ENCODE results near the gene PABPN1L.

PABPN1L gene

DNA sequence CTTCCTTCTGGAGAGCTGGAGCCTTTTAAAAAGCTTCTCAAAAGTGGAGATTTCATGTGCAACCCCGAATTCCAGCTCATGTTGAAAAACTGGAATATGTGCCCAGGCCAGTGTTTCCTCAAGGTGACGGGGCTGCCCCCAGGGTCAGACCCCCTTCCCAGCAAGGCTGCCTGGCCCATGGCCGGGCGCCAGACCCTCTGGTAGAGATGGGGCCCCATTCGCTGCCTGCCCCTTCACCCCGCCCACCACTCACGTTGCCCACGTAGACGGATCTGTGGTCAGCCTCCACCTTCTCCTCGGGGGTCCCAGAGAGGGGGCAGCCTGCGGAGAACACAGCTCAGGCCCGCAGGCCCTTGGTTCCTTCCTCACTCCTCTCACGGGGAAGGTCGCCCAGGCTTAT lies 1.1 kb downstream of the PABPN1L start:
- Histone ChIP-seq H3K27me3 (ENCODE audit: control insufficient read depth in 1 of 2, insufficient read depth in 2 of 2, low read length in 2 of 2) (peaks cover 0 to 5% of the 10 kb centered on the region in 2 donors), H3K4me3 (ENCODE audit: low read length in 2 of 2) (no peak overlapping the region), H3K27ac (ENCODE audit: low read length) (no peak overlapping the region), H3K9me3 (ENCODE audit: control insufficient read depth in 2 of 2, low read length in 2 of 2) (no peaks in the 10 kb centered on the region), H3K9ac (ENCODE audit: low read length in 2 of 2) (no peak overlapping the region), H3K36me3 (ENCODE audit: control insufficient read depth in 2 of 2, insufficient read depth in 2 of 2, low read length in 2 of 2) (peaks cover 13 to 14% of the 10 kb centered on the region in 2 donors), H3K4me1 (ENCODE audit: control insufficient read depth, insufficient read depth, low read length) (no peaks in the 10 kb centered on the region)

GRCh38 chr16:88864521-88864920 lies 1.9 kb downstream of the PABPN1L start:
- H3K4me3 ChIP-seq (ENCODE audit: low read length in 2 of 2) = no peak overlapping the region
- H3K9me3 ChIP-seq (ENCODE audit: control insufficient read depth in 2 of 2, low read length in 2 of 2) = no peaks in the 10 kb centered on the region
- no peak overlapping the region for H3K27ac ChIP-seq (ENCODE audit: low read length)
- H3K36me3 ChIP-seq (ENCODE audit: control insufficient read depth in 2 of 2, insufficient read depth in 2 of 2, low read length in 2 of 2) = peaks cover 21 to 22% of the 10 kb centered on the region in 2 donors
- peaks cover 0 to 3% of the 10 kb centered on the region in 2 donors for H3K27me3 ChIP-seq (ENCODE audit: control insufficient read depth in 1 of 2, insufficient read depth in 2 of 2, low read length in 2 of 2)
- no peak overlapping the region for H3K9ac ChIP-seq (ENCODE audit: low read length in 2 of 2)
- peaks cover under 1% of the 10 kb centered on the region for H3K4me1 ChIP-seq (ENCODE audit: control insufficient read depth, insufficient read depth, low read length)

- Histone ChIP-seq H3K4me1 (ENCODE audit: control insufficient read depth, insufficient read depth, low read length) (peaks cover 5% of the 10 kb centered on the region), H3K9me3 (ENCODE audit: control insufficient read depth in 2 of 2, low read length in 2 of 2) (no peaks in the 10 kb centered on the region), H3K9ac (ENCODE audit: low read length in 2 of 2) (no peak overlapping the region), H3K4me3 (ENCODE audit: low read length in 2 of 2) (no peak overlapping the region), H3K36me3 (ENCODE audit: control insufficient read depth in 2 of 2, insufficient read depth in 2 of 2, low read length in 2 of 2) (peaks cover 25 to 26% of the 10 kb centered on the region in 2 donors), H3K27ac (ENCODE audit: low read length) (no peak overlapping the region), H3K27me3 (ENCODE audit: control insufficient read depth in 1 of 2, insufficient read depth in 2 of 2, low read length in 2 of 2) (peaks cover 0 to 3% of the 10 kb centered on the region in 2 donors)
Observed at GRCh38 chr16:88864099-88864498, 2.4 kb downstream of the PABPN1L start.

DNA sequence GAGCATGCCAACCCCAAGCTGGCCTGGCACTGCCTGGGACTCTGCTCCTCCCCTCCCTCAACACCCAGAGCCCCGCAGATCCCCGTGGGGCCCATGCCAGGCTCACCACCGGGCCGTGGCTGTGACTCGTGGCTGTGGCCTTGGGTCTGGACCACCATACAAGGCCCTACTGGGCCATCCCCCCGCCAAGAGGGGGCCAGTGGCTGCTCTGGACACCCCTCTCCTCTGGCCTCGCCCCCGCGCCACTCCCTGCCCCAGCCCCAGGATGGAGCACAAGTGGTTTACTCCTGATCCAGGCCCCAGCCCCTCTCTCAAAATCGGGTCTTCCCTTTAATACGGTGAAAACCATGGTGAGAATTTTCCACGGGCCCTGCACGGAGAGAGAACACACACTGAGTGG lies 3.0 kb downstream of the PABPN1L start:
- H3K27ac ChIP-seq (ENCODE audit: low read length) = no peak overlapping the region
- H3K9ac ChIP-seq (ENCODE audit: low read length in 2 of 2) = no peak overlapping the region
- H3K9me3 ChIP-seq (ENCODE audit: control insufficient read depth in 2 of 2, low read length in 2 of 2) = no peaks in the 10 kb centered on the region
- H3K4me1 ChIP-seq (ENCODE audit: control insufficient read depth, insufficient read depth, low read length) = peaks cover 10% of the 10 kb centered on the region
- peaks cover 0 to 3% of the 10 kb centered on the region in 2 donors for H3K27me3 ChIP-seq (ENCODE audit: control insufficient read depth in 1 of 2, insufficient read depth in 2 of 2, low read length in 2 of 2)
- peaks cover 27 to 30% of the 10 kb centered on the region in 2 donors for H3K36me3 ChIP-seq (ENCODE audit: control insufficient read depth in 2 of 2, insufficient read depth in 2 of 2, low read length in 2 of 2)
- no peak overlapping the region for H3K4me3 ChIP-seq (ENCODE audit: low read length in 2 of 2)

DNA sequence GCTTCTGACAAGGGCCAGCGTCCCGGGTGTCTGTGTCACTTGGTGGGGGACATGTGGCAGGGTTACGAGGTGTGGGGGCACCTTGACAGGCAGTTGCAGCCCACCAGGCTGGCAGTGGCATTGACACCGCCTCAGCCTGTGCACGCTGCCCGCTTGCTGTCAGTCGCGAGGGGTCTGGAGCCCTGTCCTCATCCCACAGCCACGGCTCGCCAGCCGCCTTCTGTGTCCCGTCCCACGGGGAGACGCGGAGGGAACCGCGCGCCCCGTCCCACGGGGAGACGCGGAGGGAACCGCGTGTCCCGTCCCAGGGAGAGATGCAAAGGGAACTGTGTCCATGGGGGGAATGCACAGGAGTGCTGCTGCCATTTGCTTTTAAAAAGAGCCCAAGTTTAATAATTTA lies 3.5 kb downstream of the PABPN1L start:
- H3K27me3 ChIP-seq (ENCODE audit: control insufficient read depth in 1 of 2, insufficient read depth in 2 of 2, low read length in 2 of 2) = peaks cover 0 to 3% of the 10 kb centered on the region in 2 donors
- H3K4me3 ChIP-seq (ENCODE audit: low read length in 2 of 2) = no peak overlapping the region
- no peak overlapping the region for H3K9ac ChIP-seq (ENCODE audit: low read length in 2 of 2)
- H3K9me3 ChIP-seq (ENCODE audit: control insufficient read depth in 2 of 2, low read length in 2 of 2) = no peaks in the 10 kb centered on the region
- H3K4me1 ChIP-seq (ENCODE audit: control insufficient read depth, insufficient read depth, low read length) = peaks cover 14% of the 10 kb centered on the region
- H3K27ac ChIP-seq (ENCODE audit: low read length) = no peak overlapping the region
- peaks cover 27 to 30% of the 10 kb centered on the region in 2 donors for H3K36me3 ChIP-seq (ENCODE audit: control insufficient read depth in 2 of 2, insufficient read depth in 2 of 2, low read length in 2 of 2)

DNA sequence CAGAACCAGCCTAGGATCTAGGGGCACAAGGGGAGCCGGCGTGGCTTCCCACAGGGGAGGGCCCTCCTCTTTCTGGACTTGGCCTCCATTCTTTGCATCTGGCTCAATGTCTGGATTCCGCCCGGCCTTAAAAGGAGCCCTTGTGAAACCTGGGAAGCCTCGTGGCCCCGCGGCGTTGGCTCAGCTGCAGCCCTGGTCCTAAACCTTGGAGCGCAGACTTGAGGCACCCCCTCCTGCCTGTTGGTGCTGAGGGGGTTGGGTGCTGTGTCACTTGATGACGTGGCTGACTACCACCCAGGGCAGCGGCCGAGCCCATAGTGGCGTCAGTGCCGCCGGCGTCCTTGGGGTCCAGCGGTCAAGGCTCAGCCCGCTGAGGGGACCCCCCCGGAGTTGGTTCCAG lies 5.1 kb downstream of the PABPN1L start:
- Histone ChIP-seq H3K9me3 (ENCODE audit: control insufficient read depth in 2 of 2, low read length in 2 of 2) (no peaks in the 10 kb centered on the region), H3K4me1 (ENCODE audit: control insufficient read depth, insufficient read depth, low read length) (peaks cover 22% of the 10 kb centered on the region), H3K27ac (ENCODE audit: low read length) (no peak overlapping the region), H3K4me3 (ENCODE audit: low read length in 2 of 2) (no peak overlapping the region), H3K27me3 (ENCODE audit: control insufficient read depth in 1 of 2, insufficient read depth in 2 of 2, low read length in 2 of 2) (peaks cover 0 to 3% of the 10 kb centered on the region in 2 donors), H3K36me3 (ENCODE audit: control insufficient read depth in 2 of 2, insufficient read depth in 2 of 2, low read length in 2 of 2) (peaks cover 27 to 30% of the 10 kb centered on the region in 2 donors), H3K9ac (ENCODE audit: low read length in 2 of 2) (no peak overlapping the region)

DNA sequence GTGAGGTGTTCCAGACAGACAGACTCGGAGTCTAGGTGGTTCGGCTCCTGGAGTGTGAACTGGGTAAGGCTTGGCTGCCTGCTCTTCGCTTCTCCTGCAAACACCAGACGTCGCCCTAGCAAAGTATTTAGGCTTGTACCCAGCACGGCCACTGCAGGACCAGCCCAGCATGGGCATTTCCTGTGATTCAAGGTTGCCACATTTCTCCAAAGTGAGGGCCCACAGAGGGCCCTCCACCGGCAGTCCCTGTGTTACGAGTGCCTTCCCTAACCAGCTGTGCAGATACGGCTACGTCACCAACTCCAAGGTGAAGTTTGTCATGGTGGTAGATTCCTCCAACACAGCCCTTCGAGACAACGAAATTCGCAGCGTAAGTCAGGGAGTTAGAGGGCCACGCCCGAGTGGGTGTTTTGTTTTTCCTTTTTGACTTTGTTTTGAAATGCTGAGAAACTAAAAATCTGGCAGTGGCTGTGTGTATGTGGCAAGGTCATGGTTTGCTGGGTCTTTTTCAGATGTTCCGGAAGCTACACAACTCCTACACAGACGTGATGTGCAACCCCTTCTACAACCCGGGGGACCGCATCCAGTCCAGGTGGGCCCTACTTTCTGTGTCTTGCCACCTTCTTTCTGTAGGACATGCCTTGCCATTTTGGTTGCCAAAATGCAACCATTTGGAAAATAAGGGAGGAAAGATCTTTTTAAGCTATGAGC lies 6.9 kb downstream of the PABPN1L start:
- Histone ChIP-seq H3K9me3 (ENCODE audit: control insufficient read depth in 2 of 2, low read length in 2 of 2) (no peaks in the 10 kb centered on the region), H3K36me3 (ENCODE audit: control insufficient read depth in 2 of 2, insufficient read depth in 2 of 2, low read length in 2 of 2) (peaks cover 27 to 30% of the 10 kb centered on the region in 2 donors), H3K4me1 (ENCODE audit: control insufficient read depth, insufficient read depth, low read length) (peaks cover 30% of the 10 kb centered on the region), H3K27me3 (ENCODE audit: control insufficient read depth in 1 of 2, insufficient read depth in 2 of 2, low read length in 2 of 2) (no peaks in the 10 kb centered on the region), H3K9ac (ENCODE audit: low read length in 2 of 2) (no peak overlapping the region), H3K27ac (ENCODE audit: low read length) (no peak overlapping the region), H3K4me3 (ENCODE audit: low read length in 2 of 2) (no peak overlapping the region)

- H3K9ac ChIP-seq (ENCODE audit: low read length in 2 of 2) = peak overlapping the region; percentile 74 to 81
- no peaks in the 10 kb centered on the region for H3K9me3 ChIP-seq (ENCODE audit: control insufficient read depth in 2 of 2, low read length in 2 of 2)
- H3K4me3 ChIP-seq (ENCODE audit: low read length in 2 of 2) = peak overlapping the region; percentile 77 to 96
- peaks cover 35% of the 10 kb centered on the region for H3K4me1 ChIP-seq (ENCODE audit: control insufficient read depth, insufficient read depth, low read length)
- peaks cover 27 to 30% of the 10 kb centered on the region in 2 donors for H3K36me3 ChIP-seq (ENCODE audit: control insufficient read depth in 2 of 2, insufficient read depth in 2 of 2, low read length in 2 of 2)
- H3K27ac ChIP-seq (ENCODE audit: low read length) = peak overlapping the region; percentile 64
- H3K27me3 ChIP-seq (ENCODE audit: control insufficient read depth in 1 of 2, insufficient read depth in 2 of 2, low read length in 2 of 2) = no peaks in the 10 kb centered on the region
Observed at GRCh38 chr16:88857728-88858339, 8.6 kb downstream of the PABPN1L start.

- H3K9ac ChIP-seq (ENCODE audit: low read length in 2 of 2) = peak within 1 kb of the TSS; percentile 74 to 81
- no peaks in the 10 kb centered on the region for H3K9me3 ChIP-seq (ENCODE audit: control insufficient read depth in 2 of 2, low read length in 2 of 2)
- peaks cover 21 to 24% of the 10 kb centered on the region in 2 donors for H3K36me3 ChIP-seq (ENCODE audit: control insufficient read depth in 2 of 2, insufficient read depth in 2 of 2, low read length in 2 of 2)
- H3K27ac ChIP-seq (ENCODE audit: low read length) = peak within 1 kb of the TSS; percentile 64
- peaks cover 35% of the 10 kb centered on the region for H3K4me1 ChIP-seq (ENCODE audit: control insufficient read depth, insufficient read depth, low read length)
- H3K4me3 ChIP-seq (ENCODE audit: low read length in 2 of 2) = peak within 1 kb of the TSS; percentile 77 to 96
- no peaks in the 10 kb centered on the region for H3K27me3 ChIP-seq (ENCODE audit: control insufficient read depth in 1 of 2, insufficient read depth in 2 of 2, low read length in 2 of 2)
Observed at GRCh38 chr16:88856828-88857727, 9.4 kb downstream of the PABPN1L start, which contains the start of the genes GALNS and TRAPPC2L. GALNS (minus strand) TSS chr16:88856947; CDS start chr16:88856877, 70 bp downstream. TRAPPC2L (plus strand) TSS chr16:88857127; CDS start chr16:88857151, 24 bp downstream.

DNA sequence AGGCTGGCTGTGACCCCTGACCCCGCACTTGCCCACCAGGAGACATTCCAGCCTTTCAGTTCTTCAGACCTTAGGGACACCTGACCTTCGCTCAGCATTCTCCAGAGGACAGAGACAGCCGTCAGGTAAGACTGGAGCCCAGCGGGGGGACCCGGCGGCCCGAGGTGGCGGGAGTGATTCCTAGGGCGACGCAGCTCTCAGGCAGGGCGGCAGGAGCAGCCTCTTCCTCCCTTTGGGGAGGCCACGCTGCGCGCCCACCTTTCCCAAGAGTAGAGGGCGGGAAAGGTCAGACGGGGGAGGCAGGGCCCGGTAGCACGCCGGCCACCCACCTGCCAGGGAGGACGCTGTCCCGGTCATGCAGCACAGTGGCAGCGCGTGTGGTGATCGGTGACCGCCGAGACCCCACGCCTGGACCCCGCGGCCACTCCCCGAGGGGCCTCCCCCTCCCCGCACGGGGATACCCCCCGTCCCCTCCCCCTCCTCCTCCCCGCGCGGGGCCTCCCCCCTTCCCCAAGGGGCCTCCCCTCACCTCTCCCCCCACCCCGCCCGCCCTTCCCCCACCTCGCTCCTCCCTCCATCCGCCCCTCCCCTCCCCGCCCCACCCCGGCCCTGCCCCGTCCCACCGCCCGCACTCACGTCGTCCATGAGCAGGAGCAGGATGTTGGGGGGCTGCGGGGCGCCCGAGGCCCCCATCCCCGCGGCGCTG lies 10.2 kb downstream of the PABPN1L start:
- Histone ChIP-seq H3K9me3 (ENCODE audit: control insufficient read depth in 2 of 2, low read length in 2 of 2) (no peaks in the 10 kb centered on the region), H3K27ac (ENCODE audit: low read length) (peak overlapping the region; percentile 64), H3K4me3 (ENCODE audit: low read length in 2 of 2) (peak overlapping the region; percentile 43 to 96), H3K9ac (ENCODE audit: low read length in 2 of 2) (peak overlapping the region; percentile 40 to 60), H3K4me1 (ENCODE audit: control insufficient read depth, insufficient read depth, low read length) (peaks cover 35% of the 10 kb centered on the region), H3K27me3 (ENCODE audit: control insufficient read depth in 1 of 2, insufficient read depth in 2 of 2, low read length in 2 of 2) (no peaks in the 10 kb centered on the region), H3K36me3 (ENCODE audit: control insufficient read depth in 2 of 2, insufficient read depth in 2 of 2, low read length in 2 of 2) (peaks cover 19 to 22% of the 10 kb centered on the region in 2 donors)
